WERI-Rb-1 (cell line): ENCODE results near the gene DUSP18.

ENCODE experiments used
- DNase-seq: peaks from one replicate; pipeline ENCODE4 v3.0.0-alpha.2; 2020
- H3K27ac ChIP-seq: fragments of 250-450 bp; sonication (Bioruptor Pico); 2 replicates; pipeline ENCODE4 v1.5.1; 2020; ENCODE audit warnings: mild to moderate bottlenecking, moderate library complexity
- H3K27me3 ChIP-seq: fragments of 250-450 bp; sonication (Bioruptor Pico); 2 replicates; pipeline ENCODE4 v1.5.1; 2021; ENCODE audit warnings: mild to moderate bottlenecking, low read depth, moderate library complexity; ENCODE audit not compliant: insufficient read depth, severe bottlenecking
- H3K36me3 ChIP-seq: fragments of 250-450 bp; sonication (Bioruptor Pico); 2 replicates; pipeline ENCODE4 v1.5.1; 2020; ENCODE audit warnings: mild to moderate bottlenecking, moderate library complexity
- H3K4me3 ChIP-seq: 2 replicates; pipeline ENCODE4 v1.5.1; 2011; ENCODE audit warnings: low read depth, mild to moderate bottlenecking, control low read depth, low read length
- H3K9me3 ChIP-seq: fragments of 250-450 bp; sonication (Bioruptor Pico); 2 replicates; pipeline ENCODE4 v1.5.1; 2021; ENCODE audit warnings: mild to moderate bottlenecking, moderate library complexity; ENCODE audit not compliant: severe bottlenecking
- TF ChIP-seq, protein P1 (sequence below): IDR thresholded peaks from 2 replicates; pipeline ENCODE4 v1.5.1; 2011; ENCODE audit warnings: low read depth, mild to moderate bottlenecking, control low read depth, inconsistent platforms, low read length

DUSP18 gene

DNA sequence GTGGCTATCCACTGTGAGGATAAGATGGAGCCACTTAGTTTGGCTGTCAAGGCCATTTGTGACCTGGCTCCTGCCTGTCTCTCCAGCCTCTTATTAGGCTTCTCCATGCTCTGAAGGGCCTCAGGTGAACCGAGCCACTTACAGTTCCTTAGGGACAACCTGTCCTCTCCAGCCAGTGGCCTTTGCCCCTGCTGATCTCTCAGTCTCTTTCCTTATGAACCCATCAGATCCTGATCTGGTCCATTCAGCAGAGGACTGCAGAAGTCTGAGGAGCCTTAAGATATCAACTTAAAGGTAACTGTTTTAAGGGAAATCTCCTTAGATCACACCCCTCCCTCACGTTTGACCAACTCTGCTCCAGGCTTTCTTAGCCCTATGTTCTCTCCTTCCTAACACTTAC is 2.4 kb downstream of the DUSP18 start:
- Histone ChIP-seq H3K9me3 (no peaks in the 10 kb centered on the region), H3K36me3 (peaks cover 11% of the 10 kb centered on the region), H3K27me3 (no peaks in the 10 kb centered on the region), H3K27ac (no peak overlapping the region), H3K4me3 (no peak overlapping the region)
- no peak for DNase-seq
- TF ChIP-seq, protein P1, sequence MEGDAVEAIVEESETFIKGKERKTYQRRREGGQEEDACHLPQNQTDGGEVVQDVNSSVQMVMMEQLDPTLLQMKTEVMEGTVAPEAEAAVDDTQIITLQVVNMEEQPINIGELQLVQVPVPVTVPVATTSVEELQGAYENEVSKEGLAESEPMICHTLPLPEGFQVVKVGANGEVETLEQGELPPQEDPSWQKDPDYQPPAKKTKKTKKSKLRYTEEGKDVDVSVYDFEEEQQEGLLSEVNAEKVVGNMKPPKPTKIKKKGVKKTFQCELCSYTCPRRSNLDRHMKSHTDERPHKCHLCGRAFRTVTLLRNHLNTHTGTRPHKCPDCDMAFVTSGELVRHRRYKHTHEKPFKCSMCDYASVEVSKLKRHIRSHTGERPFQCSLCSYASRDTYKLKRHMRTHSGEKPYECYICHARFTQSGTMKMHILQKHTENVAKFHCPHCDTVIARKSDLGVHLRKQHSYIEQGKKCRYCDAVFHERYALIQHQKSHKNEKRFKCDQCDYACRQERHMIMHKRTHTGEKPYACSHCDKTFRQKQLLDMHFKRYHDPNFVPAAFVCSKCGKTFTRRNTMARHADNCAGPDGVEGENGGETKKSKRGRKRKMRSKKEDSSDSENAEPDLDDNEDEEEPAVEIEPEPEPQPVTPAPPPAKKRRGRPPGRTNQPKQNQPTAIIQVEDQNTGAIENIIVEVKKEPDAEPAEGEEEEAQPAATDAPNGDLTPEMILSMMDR = no peak

DNA sequence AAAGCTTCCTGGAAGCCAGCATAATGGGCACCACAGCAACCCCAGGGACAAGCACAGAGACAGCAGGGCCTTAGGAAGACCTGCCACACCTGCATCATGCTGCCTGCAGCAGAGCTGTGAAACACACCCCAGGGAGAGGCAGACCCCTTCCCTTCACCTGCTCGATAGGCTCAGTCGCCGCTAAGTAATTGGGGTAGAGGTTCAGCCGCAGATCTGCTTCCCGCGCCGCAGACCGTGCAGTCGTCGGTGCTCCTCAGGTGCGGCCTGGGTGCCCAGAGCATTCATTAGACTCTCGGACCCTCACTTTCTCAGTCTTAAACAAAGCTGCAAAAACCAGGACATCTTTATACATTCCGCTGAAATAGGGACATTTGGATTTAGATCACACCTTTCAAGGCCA is 2.9 kb downstream of the DUSP18 start:
- DNase-seq = no peak
- H3K9me3 ChIP-seq = no peaks in the 10 kb centered on the region
- TF ChIP-seq, protein P1 = no peak
- H3K36me3 ChIP-seq = peaks cover 11% of the 10 kb centered on the region
- H3K4me3 ChIP-seq = no peak overlapping the region
- H3K27ac ChIP-seq = no peak overlapping the region
- H3K27me3 ChIP-seq = no peaks in the 10 kb centered on the region

DNA sequence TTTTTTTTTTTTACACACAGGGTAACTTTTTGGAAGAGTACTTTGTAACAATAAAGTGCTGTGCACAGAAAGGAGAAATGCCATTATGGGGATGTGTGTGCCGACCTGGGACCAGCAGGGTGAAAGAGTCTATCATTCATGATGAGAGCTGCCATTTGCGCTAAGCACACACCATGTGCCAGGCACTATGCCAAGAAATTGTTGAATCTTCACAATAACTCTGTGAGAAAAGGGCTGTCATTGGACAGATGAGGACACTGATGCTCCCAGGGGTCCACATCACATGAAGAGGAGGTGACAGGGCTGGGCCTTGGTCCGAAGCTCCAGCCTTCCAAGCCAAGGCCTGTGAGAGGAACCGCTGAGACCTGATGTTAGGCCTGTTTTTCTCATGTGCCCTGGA is 5.6 kb downstream of the DUSP18 start:
- no peaks in the 10 kb centered on the region for H3K9me3 ChIP-seq
- H3K4me3 ChIP-seq = no peak overlapping the region
- no peaks in the 10 kb centered on the region for H3K27me3 ChIP-seq
- TF ChIP-seq, protein P1 = no peak
- DNase-seq = no peak
- H3K27ac ChIP-seq = no peak overlapping the region
- peaks cover 11% of the 10 kb centered on the region for H3K36me3 ChIP-seq

DNA sequence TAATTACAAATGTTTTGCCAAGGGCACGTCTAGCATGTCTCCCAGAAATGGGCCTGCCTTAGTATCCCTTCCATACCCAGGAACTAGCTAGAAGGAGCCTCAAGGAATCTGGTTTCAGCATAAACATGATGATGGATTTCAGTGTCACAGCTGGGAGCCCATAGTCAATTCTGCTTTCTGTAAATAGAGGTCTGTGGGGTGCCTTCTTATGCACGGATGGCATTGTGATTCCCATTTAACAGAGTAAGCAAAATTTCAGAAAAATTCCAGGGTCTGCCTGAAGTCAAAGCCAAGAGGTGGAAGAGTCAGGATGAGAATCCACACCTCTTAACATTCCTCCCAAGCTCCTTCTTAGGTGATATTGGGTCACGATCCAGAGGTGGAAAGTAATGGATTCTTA is 12.1 kb downstream of the DUSP18 start:
- TF ChIP-seq, protein P1 = no peak
- Histone ChIP-seq H3K27me3 (no peaks in the 10 kb centered on the region), H3K9me3 (no peaks in the 10 kb centered on the region), H3K36me3 (no peaks in the 10 kb centered on the region), H3K27ac (no peak overlapping the region), H3K4me3 (no peak overlapping the region)
- DNase-seq = no peak

DNA sequence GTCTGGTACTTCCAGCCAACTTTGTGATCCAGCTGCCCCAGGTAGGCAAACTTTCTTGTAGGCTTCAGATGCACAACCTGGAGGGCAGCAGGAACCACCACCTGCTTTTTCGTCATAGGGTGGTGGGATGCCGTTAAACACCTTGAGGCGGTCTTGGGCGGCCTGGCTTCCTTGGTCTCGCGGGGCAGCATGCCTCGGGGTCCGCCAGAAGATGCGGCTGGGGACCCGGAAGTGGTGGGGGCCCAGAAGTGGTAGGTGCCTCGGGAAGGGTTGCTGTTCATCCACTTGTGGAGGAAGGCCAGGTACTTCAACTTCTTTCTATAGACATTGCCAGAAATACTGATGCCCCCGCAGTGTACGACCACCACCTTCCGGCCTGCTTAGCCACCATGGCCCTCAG is 13.3 kb downstream of the DUSP18 start:
- H3K36me3 ChIP-seq = no peaks in the 10 kb centered on the region
- H3K4me3 ChIP-seq = no peak overlapping the region
- TF ChIP-seq, protein P1 = no peak
- H3K27ac ChIP-seq = no peak overlapping the region
- no peak for DNase-seq
- H3K27me3 ChIP-seq = no peaks in the 10 kb centered on the region
- no peaks in the 10 kb centered on the region for H3K9me3 ChIP-seq

DNA sequence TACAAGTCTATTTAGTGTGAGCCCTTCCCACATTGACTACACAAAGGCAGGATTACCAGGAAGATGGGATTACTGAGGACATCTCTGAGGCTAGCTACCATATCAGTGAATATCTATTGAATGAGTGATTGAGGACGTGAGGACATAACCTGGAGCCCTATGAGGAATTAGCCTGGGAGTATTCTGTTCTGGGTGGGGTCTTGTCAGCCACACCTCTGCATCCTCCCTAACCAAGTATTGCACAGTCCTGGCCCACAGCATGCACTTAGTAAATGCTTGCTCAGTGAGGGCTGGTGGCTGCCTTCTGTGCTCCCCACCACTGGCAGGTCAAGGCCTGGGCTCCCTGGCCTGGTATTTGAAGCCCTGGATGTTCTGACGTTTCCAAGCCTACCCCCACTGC is 14.8 kb downstream of the DUSP18 start:
- TF ChIP-seq, protein P1 = no peak

More for the DNA sequence above, 14.8 kb downstream of the DUSP18 start:
- no peaks in the 10 kb centered on the region for H3K9me3 ChIP-seq
- no peak overlapping the region for H3K27ac ChIP-seq
- no peaks in the 10 kb centered on the region for H3K36me3 ChIP-seq
- H3K27me3 ChIP-seq = no peaks in the 10 kb centered on the region
- no peak for DNase-seq
- H3K4me3 ChIP-seq = no peak overlapping the region
